Measurements from ENCODE around the gene STPG1. TPM values are rescaled to one million over a fixed set of nuclear protein-coding genes. Genes with fewer than 3 reads are reported as not detected.

STPG1 gene
- total RNA-seq, 2 experiments from 2014 or later = 5.2 to 5.7 TPM

DNA sequence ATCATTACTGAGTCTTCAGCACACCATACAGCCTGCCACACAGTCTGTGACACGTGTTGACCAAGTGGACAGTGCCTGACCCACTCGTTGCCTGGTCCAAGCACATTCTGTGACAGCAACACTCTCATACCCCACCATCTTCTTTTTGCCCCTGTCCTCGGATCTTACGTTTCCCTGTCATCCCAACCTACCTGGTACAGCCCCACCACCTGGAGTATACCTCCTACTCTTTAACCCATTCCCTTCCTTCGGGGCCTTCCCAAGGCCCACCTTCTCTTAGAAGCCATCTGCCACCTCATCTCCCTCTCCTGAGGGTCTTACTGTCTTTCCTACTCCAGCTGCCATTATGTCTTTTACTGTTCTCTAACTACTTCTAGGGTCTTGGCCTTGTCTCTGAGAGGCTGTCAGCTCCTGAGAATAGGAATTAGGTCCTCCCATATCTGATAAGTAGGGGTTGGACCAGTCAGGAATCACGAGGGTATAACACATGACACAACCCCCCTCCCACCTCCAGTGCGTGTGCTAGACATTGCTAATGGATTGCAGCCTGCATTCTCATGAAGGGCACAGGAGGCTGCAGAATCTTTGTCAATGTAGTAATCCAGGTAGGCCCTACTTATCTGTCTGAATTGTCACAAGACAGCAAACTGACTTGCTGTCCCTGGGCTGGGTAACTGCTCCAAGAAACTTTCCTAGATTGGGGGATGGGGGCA, 81.5 kb downstream of the STPG1 start:
- ChIA-PET CTCF (no interaction called here), POLR2A (no interaction called here)

DNA sequence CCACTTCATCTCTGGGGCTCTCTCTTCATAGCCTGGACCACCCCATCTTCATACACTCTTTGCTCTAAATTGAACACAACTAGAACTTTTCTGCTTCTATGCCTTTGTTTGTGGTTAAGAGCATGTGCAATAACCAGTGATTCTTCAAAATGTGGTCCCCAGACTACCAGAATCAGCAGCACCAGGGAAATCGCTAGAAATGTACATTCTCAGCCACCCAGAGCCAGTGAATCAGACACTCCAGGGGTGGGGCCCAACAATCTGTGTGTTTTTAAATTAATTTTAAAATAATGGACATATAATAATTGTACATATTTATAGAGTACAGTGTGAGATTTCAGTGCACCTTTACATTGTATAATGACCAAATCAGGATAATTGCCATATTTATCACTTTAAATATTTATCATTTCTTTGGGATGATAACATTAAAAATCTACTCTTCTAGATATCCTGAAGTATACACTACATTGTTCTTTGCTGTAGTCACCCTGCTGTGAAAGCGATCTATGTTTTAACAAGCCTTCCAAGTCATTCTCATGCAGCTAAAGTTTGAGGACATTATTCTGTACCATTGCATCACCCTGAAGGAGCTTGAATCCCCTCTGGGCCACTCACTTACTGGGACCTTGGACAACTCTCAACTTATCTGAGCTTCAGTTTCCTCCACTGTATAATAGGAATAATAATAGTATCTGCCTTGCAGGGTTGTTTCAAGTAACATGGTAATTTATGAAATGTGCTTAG, 83.6 kb downstream of the STPG1 start:
- CTCF ChIA-PET = interaction anchor here (1.2 kb wide), 1 partner anchor 8 kb away, joined by 4 read pairs; no protein-coding TSS in a partner anchor
- POLR2A ChIA-PET = no interaction called here

DNA sequence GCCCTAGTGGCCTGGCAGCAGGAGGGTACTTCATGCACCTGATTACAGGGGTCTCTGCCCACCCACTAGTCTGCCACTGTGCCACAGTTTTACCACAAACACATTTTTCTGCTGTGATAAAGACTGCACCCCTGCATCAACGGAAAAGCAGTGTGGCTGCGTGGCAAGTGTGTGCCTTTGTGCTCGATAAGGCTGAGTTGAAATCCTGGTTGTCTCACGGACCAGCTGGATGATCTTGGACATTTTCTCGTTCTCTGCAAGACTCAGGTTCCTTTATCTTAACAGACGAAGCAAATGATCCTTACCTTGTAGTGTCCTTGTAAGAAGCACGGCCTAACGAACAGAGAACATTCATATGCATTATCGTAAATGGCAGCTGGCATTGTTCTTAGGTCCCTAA, 84.3 kb downstream of the STPG1 start:
- POLR2A ChIA-PET = no interaction called here
- CTCF ChIA-PET = no interaction called here

DNA sequence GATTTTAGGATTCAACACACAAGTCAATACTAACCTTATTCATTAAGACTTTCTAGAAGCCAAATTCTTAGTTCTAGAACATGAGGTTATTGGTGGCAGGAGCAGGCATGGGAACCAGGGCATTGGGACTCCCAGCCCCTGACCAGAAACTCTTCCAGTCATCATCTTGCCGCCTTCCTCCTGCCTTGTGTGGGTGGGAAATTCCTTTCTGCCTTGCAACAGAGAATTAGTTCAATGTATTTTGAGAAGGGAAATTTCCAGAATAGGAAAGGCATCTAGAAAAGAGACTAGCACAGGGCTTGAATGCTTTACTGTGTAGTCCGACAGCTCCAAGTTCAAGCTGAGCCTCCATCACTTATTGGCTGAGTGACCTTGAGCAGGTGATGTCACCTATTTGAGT, 85.7 kb downstream of the STPG1 start:
- ChIA-PET CTCF (no interaction called here), POLR2A (no interaction called here)

DNA sequence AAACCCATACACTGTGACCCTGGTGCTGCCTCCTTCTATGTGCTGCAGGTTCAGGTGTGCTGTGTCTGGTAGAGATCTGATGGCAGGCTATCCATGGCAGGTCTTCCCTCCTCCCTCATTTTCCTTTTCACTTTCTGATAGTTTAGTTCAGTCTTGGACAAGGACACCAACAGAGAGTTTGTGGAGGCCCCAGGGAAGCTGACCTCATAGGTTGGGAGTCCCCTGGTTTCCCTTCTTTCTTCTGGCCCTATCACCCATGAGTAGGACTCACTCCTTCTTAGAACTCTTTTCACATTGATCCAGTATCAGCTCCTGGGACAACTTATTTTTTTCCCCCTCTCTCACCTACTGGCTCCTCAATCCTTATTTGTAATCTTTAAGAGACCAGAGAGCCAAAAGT, 86.1 kb downstream of the STPG1 start:
- ChIA-PET CTCF (no interaction called here), POLR2A (no interaction called here)

DNA sequence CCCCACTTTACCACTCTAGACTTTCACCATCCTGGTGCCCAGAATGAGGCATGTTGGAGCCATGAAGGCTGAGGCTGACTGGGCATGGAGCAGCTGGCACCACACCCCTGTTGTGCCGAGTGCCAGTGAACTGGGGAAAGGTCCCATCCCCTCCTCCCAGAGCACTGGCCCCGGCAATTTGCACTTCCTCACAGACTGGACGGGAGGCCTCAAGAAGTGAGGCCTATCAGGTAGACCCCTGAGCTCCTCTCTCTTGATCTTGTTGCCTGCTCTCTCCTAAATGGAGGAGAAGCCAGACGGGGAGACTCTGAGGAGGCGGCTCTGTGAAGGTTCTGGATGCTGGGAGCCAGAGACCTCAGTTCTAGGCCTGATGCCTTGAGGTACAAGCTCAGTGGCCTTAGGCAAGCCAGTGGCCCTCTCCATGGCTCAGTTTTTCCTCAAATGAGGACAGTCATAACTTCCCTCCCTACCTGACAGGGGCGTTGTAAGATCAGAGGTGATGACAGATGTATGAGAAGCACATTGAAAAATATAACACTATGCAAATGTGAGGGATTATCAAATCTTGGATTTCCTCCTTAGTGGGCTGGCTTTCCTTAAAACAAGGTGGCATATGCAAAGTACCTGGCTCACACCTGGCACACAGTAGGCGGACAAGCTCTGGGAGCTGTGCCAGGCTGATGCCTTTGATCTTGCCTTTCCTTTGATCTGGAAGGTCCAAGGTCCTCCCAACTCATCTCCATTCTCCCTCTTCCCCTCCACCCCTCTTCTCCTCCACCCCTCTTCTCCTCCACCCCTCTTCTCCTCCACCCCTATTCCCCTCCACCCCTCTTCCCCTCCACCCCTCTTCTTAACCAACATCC, 87.8 kb downstream of the STPG1 start:
- ChIA-PET CTCF (interaction anchor here (0.7 kb wide), 1 partner anchor 66 kb away, joined by 4 read pairs; no protein-coding TSS in a partner anchor), POLR2A (no interaction called here)

DNA sequence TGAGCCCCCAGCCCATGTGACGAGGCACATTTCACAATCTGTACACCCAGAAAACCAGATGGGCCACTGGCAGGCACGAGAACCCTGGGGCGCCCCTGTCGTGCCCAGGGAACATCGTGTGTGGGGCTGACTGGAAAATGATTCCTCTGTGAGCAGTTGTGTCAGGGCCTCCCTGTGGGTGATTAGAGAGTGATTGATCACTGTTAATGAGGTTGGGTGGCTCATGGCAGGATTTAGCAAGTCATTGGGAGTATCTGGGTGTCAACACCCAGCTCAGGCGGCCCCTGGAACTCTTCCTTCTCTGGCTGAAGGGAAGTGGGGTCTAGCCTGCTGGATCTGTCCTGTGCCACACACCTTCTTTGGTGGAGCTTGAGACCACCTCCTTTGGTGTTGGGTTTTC, 88.7 kb downstream of the STPG1 start:
- CTCF ChIA-PET = no interaction called here
- POLR2A ChIA-PET = no interaction called here

DNA sequence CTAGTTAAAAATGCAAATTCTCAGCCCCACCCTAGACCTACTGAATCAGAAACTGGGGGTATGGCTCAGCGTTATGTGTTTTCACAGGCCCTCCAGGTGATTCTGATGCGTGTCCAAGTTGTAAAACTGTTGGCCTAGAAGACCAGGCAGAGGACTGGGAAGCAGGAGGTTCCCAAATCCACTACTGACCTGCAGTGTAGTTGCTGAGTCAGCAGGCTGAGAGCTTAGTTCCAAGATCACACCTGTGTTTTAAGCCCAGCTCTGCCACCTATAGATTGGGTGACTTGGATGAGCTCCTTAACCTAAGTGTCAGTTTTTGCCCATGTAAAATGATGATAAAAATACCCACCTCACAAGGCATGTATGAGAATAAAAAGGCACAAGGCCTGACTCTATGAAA, 90.3 kb downstream of the STPG1 start:
- POLR2A ChIA-PET = no interaction called here

DNA sequence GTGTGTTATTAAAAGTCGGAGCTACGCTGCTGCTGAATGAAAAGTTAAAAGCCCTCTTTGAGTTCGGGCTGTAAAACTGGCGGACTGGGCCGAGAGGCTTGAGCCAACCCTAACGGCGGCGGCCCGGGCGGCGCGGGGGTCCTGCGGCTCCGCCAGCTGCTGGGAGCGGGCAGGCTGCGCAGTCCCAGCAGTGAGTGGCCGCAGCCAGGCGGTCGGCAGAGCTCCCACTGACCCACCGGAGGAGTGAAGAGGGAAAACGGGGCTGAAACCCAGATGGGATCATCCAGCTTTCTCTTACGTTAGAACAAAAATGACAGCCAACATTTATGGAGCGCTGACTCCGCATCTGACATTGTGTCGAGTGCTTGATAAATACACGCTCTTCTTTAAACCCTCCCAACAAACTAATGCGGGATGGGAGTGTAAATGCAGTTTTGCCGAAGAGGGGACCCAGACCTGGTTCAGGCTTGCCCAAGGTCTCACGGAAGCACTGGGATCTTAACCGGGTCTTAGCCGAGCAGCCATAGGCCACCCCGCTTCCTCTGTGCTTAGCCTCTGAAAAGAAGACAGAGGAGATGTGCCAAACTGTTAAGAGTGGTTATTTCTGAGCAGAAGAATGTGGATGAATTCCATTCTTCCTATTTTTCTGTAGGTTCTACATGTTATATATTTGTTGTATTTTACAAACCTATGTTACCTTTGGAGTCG, 91.0 kb downstream of the STPG1 start:
- ChIA-PET CTCF (interaction anchor here (0.7 to 3.1 kb wide), 5 partner anchors 8 to 119 kb away, joined by 3 to 11 read pairs (median 4); no protein-coding TSS in a partner anchor), POLR2A (interaction anchor here (1.1 kb wide), 1 partner anchor 87 kb away, joined by 4 read pairs; no protein-coding TSS in a partner anchor)

More for the DNA sequence above, 90.3 kb downstream of the STPG1 start:
- CTCF ChIA-PET = interaction anchor here (0.6 kb wide), 1 partner anchor 294 kb away, joined by 3 read pairs; no protein-coding TSS in a partner anchor

DNA sequence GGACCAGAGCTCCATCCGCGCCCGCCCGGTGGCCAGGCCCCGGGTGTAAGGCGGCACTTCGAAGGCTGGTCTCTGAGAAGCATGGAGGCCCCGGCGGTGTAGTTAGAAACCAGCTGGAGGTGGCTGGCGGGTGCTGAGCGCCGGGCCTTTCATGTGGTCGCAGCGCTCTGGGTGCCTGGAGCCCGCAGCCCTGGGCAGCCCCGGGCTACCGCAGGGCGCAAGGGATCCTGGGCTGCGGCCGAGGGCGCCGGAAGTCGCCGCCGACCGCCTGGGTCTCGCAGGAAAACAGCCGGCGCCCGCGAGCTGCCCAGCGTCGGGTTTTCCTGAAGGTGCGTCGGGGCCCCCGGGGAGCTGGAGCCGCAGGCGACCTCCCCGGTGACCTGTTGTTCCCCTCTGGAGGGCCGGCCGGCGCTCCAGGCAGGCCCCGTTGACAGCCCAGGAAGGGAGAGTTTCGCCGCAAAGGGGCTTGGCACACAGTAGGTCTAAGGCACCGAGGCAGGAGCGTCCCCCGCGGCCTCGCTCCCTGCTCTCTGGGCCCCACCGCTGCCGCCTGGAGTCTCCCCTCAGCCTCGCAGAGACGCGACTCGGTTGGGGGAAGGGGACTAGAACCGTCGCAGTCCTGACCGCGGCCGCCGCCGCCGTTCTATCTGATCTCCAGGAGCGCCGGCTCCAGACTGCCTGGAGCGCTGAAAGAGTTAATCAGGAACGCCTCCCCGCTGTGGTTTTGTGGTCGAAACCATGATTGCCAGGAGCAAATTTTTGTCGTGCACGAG, 91.7 kb downstream of the STPG1 start:
- POLR2A ChIA-PET = interaction anchor here (1.1 kb wide), 1 partner anchor 86 kb away, joined by 4 read pairs; no protein-coding TSS in a partner anchor

DNA sequence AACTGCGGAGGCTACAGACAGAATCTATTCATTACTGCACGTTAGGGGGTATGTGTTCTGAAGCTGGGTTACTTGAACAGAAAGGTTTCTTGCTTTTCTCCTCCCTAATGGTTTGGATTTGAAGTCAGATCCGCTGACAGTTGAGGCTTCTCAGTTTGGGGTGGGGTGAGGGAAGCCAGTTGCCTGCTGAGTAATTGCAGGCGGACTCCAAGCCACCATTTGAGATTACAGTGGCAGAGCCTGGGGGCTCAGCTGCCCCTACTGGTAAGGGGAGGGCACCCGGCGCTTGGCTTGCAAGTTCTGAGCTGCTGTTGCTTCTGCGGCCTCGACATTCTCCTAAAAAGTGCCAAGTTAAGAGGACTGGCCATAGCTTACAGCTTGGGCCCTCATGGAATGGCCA, 92.5 kb downstream of the STPG1 start:
- ChIA-PET CTCF (interaction anchor here (0.9 to 3.1 kb wide), 4 partner anchors 11 to 122 kb away, joined by 3 to 11 read pairs (median 4); no protein-coding TSS in a partner anchor), POLR2A (no interaction called here)

More for the DNA sequence above, 91.7 kb downstream of the STPG1 start:
- CTCF ChIA-PET = interaction anchor here (0.9 to 3.1 kb wide), 6 partner anchors 8 to 123 kb away, joined by 3 to 11 read pairs (median 4); no protein-coding TSS in a partner anchor

DNA sequence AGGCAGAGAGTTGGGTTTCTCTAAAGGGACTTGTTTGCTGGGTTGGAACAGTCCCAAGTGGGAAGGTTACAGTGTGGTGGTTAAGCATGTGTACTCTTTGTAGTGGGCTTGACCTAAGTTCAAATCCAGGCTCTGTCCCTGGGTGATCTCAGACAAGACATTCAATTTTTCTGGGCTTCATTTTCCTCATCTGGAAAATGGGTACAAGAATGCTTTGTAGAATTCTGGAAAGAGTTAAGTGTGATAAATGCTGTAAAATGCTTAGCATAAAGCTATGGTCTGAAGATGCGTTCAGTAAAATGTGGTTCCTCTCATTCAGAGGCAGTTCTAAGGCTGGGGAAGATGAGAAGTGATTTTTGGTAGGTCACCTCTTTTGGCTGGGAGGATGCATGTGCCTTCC, 93.6 kb downstream of the STPG1 start:
- ChIA-PET CTCF (interaction anchor here (1.1 to 3.1 kb wide), 2 partner anchors 71 to 120 kb away, joined by 4 to 11 read pairs; no protein-coding TSS in a partner anchor), POLR2A (no interaction called here)

DNA sequence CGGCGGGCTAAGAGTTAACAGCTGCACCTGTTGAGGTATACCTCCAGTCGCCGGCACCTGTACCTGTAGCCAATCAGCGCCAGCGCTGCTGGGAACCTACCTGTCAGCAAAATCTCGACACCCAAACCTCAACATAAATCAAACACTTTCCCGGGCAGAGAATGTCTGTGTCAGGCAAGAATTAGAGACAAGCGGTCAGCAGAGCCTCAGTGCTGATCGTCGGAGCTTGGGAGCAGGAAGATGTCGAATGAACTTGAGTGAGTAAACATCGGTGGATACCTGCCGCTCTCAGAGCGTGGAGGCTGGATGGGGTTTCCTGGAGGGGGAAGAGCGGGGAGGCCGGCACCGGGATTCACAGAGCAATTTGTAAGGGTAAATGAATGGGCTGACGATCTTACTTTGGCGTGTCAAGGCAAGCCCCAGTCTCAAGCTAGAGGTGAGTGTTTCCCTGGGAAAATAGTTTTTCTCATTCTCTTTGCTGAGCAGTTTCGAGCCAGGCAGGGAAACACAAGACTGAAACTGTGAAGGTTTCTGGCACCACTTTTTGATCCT, 94.2 kb downstream of the STPG1 start, which contains the start of gene GRHL3:
Gene GRHL3 (plus strand): TSS at position 46 of the 552 bp plus-strand sequence. CDS start 195 bp downstream, at position 241.
- CTCF ChIA-PET = interaction anchor here (1.1 to 3.1 kb wide), 2 partner anchors 72 to 119 kb away, joined by 4 to 11 read pairs; no protein-coding TSS in a partner anchor
- POLR2A ChIA-PET = no interaction called here

DNA sequence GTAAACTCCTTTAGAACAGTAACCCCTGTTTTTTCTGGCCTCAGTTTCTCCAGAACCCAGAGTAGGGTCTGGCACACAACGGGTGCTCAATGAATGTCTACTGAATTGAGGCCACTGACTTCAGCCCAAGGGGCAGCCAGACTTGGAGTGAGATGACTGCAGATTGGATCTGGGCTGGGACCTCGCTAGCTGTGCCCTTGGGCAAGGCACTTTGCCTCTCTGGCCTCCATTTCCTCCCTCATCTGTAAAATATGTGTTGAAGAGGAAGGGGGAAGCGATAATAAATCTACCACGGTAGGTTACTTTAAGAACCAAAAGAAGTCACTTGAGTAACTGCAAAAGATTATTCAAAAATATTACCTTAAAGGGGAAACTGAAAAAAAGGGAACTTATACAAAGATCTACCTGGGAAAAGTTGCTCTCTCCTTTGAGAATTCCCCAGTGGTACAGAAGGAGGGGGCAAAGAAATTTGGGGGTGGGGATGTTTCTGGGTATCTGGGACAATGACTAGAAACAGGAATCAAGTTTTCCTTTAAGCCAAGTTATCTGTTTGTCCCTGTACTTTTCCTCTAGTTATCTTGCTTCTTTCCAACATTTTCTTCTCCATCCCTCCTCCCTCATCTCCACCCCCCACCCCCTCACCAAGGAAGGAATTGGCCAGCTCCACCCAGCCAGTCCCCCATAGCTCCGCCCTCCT, 94.8 kb downstream of the STPG1 start:
- ChIA-PET POLR2A (no interaction called here), CTCF (interaction anchor here (0.7 to 1.2 kb wide), 2 partner anchors 72 to 153 kb away, joined by 4 to 5 read pairs; no protein-coding TSS in a partner anchor)

DNA sequence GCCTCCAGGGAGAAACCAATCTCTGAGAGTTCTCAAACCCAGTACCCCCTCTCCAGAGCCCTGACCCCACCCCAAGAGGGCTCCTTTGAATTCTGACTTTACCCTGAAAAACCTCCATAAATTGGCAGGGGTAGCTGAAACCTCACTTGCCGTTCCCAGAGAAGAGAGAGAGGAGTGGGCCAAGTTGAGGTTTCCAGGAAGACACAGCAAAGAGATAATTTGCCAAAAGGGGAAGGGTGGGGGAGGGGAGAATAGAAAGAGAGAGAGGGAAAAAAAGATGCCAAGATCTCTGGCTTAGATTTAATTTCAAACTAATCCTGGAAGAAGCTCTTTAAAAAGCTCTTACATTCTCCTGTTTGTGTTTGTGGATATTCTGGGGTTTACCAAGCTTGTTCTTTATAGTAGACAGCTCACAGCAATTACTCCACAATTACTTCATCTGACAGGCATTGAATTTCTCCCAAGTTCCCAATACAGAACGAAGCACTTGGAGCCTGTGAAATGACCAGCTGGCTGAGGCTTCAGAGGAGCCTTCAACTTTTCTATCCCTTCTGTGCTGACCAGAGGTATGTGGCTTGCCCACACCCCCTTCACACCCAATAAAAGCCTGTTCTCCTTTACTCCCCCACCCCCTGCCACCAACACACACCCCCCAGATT, 95.5 kb downstream of the STPG1 start:
- ChIA-PET CTCF (interaction anchor here (0.5 to 1.2 kb wide), 4 partner anchors 26 to 300 kb away, joined by 4 to 5 read pairs (median 4); no protein-coding TSS in a partner anchor), POLR2A (interaction anchor here (0.5 to 0.7 kb wide), 2 partner anchors 26 to 339 kb away, joined by 6 to 9 read pairs; no protein-coding TSS in a partner anchor)

DNA sequence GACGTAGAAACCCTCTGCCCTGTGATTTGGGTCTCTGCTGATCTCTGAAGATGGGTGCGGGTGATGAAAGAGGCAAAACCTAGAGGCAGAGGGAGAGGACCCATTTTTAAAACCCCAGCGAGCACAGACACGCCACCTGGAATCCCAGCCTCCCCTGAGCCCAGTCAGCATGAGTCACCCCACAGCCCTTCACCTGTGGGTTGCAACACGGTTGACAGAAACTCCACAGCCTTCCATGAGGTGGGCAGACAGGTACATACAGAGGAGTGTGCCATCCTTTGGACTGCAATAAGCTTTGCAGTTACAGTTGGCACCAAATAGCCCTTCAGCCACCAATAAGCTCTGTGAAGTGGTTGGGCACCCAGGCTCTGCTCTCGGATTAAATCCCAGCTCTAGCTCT, 96.5 kb downstream of the STPG1 start:
- ChIA-PET CTCF (interaction anchor here (0.6 kb wide), 1 partner anchor 345 kb away, joined by 3 read pairs; no protein-coding TSS in a partner anchor), POLR2A (interaction anchor here (0.5 kb wide), 1 partner anchor 25 kb away, joined by 9 read pairs; no protein-coding TSS in a partner anchor)
